ENCODE data around the gene CMSS1.
A peak's percentile ranks its signal among the peaks of the same experiment; 100 is the strongest.

CMSS1 gene

DNA sequence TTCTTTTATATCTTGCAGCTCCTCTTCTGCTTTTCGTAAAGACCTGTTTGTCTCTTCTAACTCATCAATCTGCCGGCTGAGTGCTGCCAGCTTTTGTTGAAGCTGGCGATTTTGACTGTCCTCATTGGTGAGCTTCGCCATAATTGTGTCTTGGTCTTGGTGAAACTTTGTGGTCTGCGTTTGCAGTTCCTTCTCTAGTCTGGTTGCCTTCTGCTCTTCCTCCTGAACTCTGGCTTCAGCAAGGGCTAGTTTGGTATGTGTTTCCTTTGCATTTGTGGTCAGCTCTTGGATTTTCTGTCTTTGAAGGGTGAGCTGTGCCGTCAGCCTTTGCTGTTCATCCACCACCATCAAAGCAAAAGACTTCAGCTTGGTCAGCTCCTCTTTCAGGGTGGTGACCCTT, 32.9 kb downstream of the CMSS1 start:
- Mint-ChIP-seq H3K27ac (no peak overlapping the region), H3K4me1 (peaks cover 14% of the 10 kb centered on the region), H3K9me3 (no peaks in the 10 kb centered on the region), H3K36me3 (ENCODE audit: low read depth) (peaks cover 8% of the 10 kb centered on the region), H3K27me3 (ENCODE audit: low read depth) (no peaks in the 10 kb centered on the region), H3K4me3 (no peak overlapping the region)
- TF ChIP-seq, protein P1, sequence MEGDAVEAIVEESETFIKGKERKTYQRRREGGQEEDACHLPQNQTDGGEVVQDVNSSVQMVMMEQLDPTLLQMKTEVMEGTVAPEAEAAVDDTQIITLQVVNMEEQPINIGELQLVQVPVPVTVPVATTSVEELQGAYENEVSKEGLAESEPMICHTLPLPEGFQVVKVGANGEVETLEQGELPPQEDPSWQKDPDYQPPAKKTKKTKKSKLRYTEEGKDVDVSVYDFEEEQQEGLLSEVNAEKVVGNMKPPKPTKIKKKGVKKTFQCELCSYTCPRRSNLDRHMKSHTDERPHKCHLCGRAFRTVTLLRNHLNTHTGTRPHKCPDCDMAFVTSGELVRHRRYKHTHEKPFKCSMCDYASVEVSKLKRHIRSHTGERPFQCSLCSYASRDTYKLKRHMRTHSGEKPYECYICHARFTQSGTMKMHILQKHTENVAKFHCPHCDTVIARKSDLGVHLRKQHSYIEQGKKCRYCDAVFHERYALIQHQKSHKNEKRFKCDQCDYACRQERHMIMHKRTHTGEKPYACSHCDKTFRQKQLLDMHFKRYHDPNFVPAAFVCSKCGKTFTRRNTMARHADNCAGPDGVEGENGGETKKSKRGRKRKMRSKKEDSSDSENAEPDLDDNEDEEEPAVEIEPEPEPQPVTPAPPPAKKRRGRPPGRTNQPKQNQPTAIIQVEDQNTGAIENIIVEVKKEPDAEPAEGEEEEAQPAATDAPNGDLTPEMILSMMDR (IDR thresholded peaks at IDR 0.05; ENCODE audit: unreplicated experiment in 3 of 3), result no peak

DNA sequence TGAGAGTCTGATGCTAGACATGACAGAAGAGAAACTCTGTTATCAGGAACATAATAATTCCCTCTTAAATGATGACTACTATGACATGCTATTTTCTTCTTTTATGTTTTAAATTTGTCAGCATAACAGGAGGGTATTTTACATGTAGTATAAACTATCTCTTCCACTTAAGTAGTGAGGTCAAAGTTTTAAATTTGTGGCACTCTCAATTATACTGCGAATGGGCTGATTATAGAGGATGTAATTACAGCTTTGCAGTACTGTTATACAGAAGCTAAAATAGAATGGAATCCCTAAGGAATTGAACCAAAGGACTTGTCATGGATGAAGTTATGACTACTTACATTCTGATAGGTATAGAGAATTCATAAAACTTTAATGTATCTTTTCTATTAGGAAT, 34.3 kb downstream of the CMSS1 start:
- no peak overlapping the region for H3K4me3 Mint-ChIP-seq
- TF ChIP-seq, protein P1 (IDR thresholded peaks at IDR 0.05; ENCODE audit: unreplicated experiment in 3 of 3), result no peak

DNA sequence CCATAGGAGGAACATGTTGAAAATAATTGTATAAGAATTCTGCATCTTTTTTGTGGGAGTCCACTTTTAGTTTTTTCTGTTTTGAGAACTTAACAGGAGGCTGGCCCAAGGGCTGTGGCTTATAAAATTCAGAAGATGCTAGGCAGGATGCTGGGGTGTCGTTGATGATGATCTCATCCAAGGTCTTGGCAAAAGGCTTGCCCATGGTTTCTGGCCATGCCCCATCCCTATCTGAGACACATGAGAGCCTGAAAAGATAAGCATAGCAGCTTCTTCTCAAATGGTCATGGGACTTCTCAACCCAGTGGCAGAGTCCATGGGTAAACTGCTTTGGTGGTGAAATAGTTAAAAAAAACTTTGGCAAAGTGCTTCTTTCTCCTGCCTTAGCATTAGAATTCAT, 35.2 kb downstream of the CMSS1 start:
- H3K9me3 Mint-ChIP-seq, result no peaks in the 10 kb centered on the region
- no peak overlapping the region for H3K4me3 Mint-ChIP-seq
- TF ChIP-seq, protein P1 (IDR thresholded peaks at IDR 0.05; ENCODE audit: unreplicated experiment in 3 of 3), result no peak
- H3K27me3 Mint-ChIP-seq (ENCODE audit: low read depth), result no peaks in the 10 kb centered on the region
- H3K36me3 Mint-ChIP-seq (ENCODE audit: low read depth), result peaks cover 8% of the 10 kb centered on the region
- peaks cover 9% of the 10 kb centered on the region for H3K4me1 Mint-ChIP-seq
- no peak overlapping the region for H3K27ac Mint-ChIP-seq

More for the DNA sequence above, 34.3 kb downstream of the CMSS1 start:
- no peak overlapping the region for H3K27ac Mint-ChIP-seq
- peaks cover 8% of the 10 kb centered on the region for H3K36me3 Mint-ChIP-seq (ENCODE audit: low read depth)
- H3K9me3 Mint-ChIP-seq, result no peaks in the 10 kb centered on the region
- H3K4me1 Mint-ChIP-seq, result peaks cover 9% of the 10 kb centered on the region
- no peaks in the 10 kb centered on the region for H3K27me3 Mint-ChIP-seq (ENCODE audit: low read depth)

DNA sequence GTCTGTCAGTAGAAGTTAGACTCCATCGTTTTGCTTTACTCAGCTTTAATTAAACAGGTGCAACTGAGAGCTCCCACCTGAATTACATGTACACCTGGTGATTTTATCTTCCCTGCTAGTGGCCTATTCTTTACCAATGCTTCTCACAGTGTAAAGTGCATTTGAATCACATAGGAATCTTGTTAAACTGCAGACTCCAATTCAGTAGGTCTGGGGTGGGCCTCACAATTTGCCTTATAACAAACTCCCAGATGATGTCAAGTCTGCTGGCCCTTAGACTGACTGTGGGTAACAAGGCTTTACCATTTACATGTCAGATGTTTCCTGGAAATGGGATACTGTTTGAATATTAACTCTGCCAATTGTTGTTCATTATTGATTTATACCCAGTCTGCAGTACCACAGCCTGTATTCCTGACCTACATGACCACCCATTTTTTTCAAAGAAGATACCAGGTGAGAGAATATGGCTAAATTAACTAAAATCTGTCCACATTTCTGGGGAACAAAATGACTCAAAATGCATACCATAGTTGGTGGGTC, 37.2 kb downstream of the CMSS1 start:
- H3K4me1 Mint-ChIP-seq, result peaks cover 19% of the 10 kb centered on the region
- H3K36me3 Mint-ChIP-seq (ENCODE audit: low read depth), result no peaks in the 10 kb centered on the region
- H3K27ac Mint-ChIP-seq, result peak overlapping the region in 1 of 3 experiments; percentile 33
- TF ChIP-seq, protein P1 (IDR thresholded peaks at IDR 0.05; ENCODE audit: unreplicated experiment in 3 of 3), result no peak
- no peaks in the 10 kb centered on the region for H3K9me3 Mint-ChIP-seq
- H3K27me3 Mint-ChIP-seq (ENCODE audit: low read depth), result no peaks in the 10 kb centered on the region
- no peak overlapping the region for H3K4me3 Mint-ChIP-seq

DNA sequence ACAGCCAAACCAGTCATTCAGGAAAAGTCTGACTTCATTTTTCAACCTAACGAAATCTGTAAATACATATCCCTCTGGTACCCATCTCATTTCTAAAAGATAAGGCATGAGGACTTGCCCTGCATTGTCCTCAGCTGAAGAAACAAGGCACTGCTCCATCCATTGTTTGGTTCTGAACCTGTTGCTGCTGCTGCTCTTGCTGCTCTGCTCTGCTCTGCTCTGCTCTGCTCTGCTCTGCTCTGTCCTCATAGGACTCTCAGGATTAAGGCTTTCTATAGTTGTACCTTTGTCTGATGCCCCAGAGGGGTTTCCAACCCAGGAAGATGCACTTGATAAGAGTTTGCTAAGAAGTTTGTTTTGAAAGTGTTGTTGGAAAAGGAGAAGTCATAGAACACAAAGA, 38.2 kb downstream of the CMSS1 start:
- H3K27ac Mint-ChIP-seq, result peak overlapping the region in 1 of 3 experiments; percentile 16
- TF ChIP-seq, protein P1 (IDR thresholded peaks at IDR 0.05; ENCODE audit: unreplicated experiment in 3 of 3), result no peak
- H3K4me3 Mint-ChIP-seq, result no peak overlapping the region
- no peaks in the 10 kb centered on the region for H3K9me3 Mint-ChIP-seq
- H3K27me3 Mint-ChIP-seq (ENCODE audit: low read depth), result no peaks in the 10 kb centered on the region
- H3K4me1 Mint-ChIP-seq, result peaks cover 25% of the 10 kb centered on the region
- H3K36me3 Mint-ChIP-seq (ENCODE audit: low read depth), result no peaks in the 10 kb centered on the region

DNA sequence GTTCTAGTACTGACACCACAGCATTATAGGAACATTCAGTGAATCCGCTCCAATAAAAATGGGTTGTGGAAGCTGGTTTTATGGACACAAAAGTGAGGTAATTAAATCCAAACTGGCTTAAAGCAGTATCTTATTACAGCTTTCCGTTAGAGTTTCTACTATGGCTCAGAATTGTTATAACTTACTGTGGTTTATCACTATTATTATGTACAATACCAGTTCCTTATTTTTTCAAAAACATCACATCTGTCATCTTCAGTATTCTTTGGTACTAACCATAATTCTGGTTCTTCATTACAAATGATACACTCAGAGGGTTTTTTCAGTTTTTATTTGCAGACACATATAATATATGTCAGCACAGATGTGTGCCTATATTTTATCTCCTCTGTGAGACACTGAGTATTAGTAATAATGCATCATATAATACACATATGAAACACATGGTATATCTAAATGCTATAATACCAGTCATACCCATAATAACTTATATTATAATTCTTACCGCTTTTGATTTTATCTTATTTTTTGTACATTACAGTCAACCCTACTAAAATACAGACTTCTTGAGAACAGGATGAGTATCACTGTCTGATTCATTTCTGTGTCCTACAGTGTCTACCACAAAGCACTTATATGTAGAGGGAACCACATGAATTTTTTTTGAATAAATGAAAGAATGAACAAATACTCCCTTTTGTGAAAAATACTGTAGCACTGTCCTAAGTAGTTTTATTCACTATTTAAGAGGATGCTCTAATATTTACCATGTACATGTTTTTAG, 39.0 kb downstream of the CMSS1 start:
- H3K4me3 Mint-ChIP-seq, result no peak overlapping the region
- no peaks in the 10 kb centered on the region for H3K9me3 Mint-ChIP-seq
- TF ChIP-seq, protein P1 (IDR thresholded peaks at IDR 0.05; ENCODE audit: unreplicated experiment in 3 of 3), result no peak
- no peaks in the 10 kb centered on the region for H3K36me3 Mint-ChIP-seq (ENCODE audit: low read depth)
- peaks cover 32% of the 10 kb centered on the region for H3K4me1 Mint-ChIP-seq
- H3K27me3 Mint-ChIP-seq (ENCODE audit: low read depth), result no peaks in the 10 kb centered on the region
- no peak overlapping the region for H3K27ac Mint-ChIP-seq

Data from nephron (organoid).